HG02970 (cell line): Measurements from ENCODE around the gene IFRD2.
A peak's percentile ranks its signal among the peaks of the same experiment; 100 is the strongest.
"Not testable (repeated sequence)": the region's sequence is repeated elsewhere in the genome, so short reads cannot be mapped to it uniquely, and the experiment has no call there.

ENCODE experiments used
- ATAC-seq: cut with Tn5 transposase; IDR thresholded peaks from one replicate; pipeline ENCODE4 v1.9.1; 2021; ENCODE audit warnings: mild to moderate bottlenecking, moderate library complexity, moderate number of reproducible peaks; ENCODE audit not compliant: unreplicated experiment, low FRiP score

IFRD2 gene

GRCh38 chr3:50258029-50258680, 34.1 kb downstream of the IFRD2 start:
- no peak for ATAC-seq

GRCh38 chr3:50256978-50257890, 35.0 kb downstream of the IFRD2 start:
- ATAC-seq: no peak

- no peak for ATAC-seq
Measured at GRCh38 chr3:50255251-50255615, 37.0 kb downstream of the IFRD2 start.

- ATAC-seq: no peak
Measured at GRCh38 chr3:50254577-50255250, 37.5 kb downstream of the IFRD2 start.

- ATAC-seq: no peak
Measured at GRCh38 chr3:50251220-50251619, 41.0 kb downstream of the IFRD2 start.

GRCh38 chr3:50250514-50250913, 41.7 kb downstream of the IFRD2 start:
- ATAC-seq: no peak

- no peak for ATAC-seq
Measured at GRCh38 chr3:50249457-50249856, 42.8 kb downstream of the IFRD2 start.

- no peak for ATAC-seq
Measured at GRCh38 chr3:50248387-50248786, 43.8 kb downstream of the IFRD2 start.

- ATAC-seq: peak; percentile 29
Measured at GRCh38 chr3:50246517-50246954, 45.7 kb downstream of the IFRD2 start.

- ATAC-seq: peak; percentile 61
Measured at GRCh38 chr3:50245831-50246516, 46.3 kb downstream of the IFRD2 start.

- ATAC-seq: no peak
Measured at GRCh38 chr3:50245251-50245745, 46.9 kb downstream of the IFRD2 start.

- not testable (repeated sequence) for ATAC-seq
Measured at GRCh38 chr3:50244813-50245212, 47.4 kb downstream of the IFRD2 start.

- ATAC-seq: no peak
Measured at GRCh38 chr3:50243543-50243895, 48.7 kb downstream of the IFRD2 start.

- ATAC-seq: no peak
Measured at GRCh38 chr3:50242851-50243542, 49.2 kb downstream of the IFRD2 start.

GRCh38 chr3:50242381-50242770, 49.9 kb downstream of the IFRD2 start:
- no peak for ATAC-seq

GRCh38 chr3:50241713-50242380, 50.4 kb downstream of the IFRD2 start:
- no peak for ATAC-seq

GRCh38 chr3:50241163-50241562, 51.1 kb downstream of the IFRD2 start:
- no peak for ATAC-seq

- ATAC-seq: no peak
Measured at GRCh38 chr3:50239649-50240048, 52.6 kb downstream of the IFRD2 start.

GRCh38 chr3:50238549-50239026, 53.6 kb downstream of the IFRD2 start:
- ATAC-seq: no peak
